Skeletal muscle tissue (tissue), 4 donors: Measurements from ENCODE around the gene DSCAM. TPM values are rescaled to one million over a fixed set of nuclear protein-coding genes. Genes with fewer than 3 reads are reported as not detected.

ENCODE experiments used
- H3K27ac ChIP-seq: one replicate; pipeline ENCODE4 v1.7.0; 2013; ENCODE audit warnings: mild to moderate bottlenecking, low read depth, low read length, inconsistent platforms
- H3K27me3 ChIP-seq, 3 donors: one replicate each; pipeline ENCODE4 v1.7.0; 2013; ENCODE audit warnings: low read length in 3 of 3; ENCODE audit not compliant: control insufficient read depth in 3 of 3, insufficient read depth in 3 of 3
- H3K36me3 ChIP-seq, 3 donors: one replicate each; pipeline ENCODE4 v1.7.0; 2013; ENCODE audit warnings: low read length in 3 of 3; ENCODE audit not compliant: control insufficient read depth in 3 of 3, insufficient read depth in 3 of 3
- H3K4me1 ChIP-seq, 3 donors: one replicate each; pipeline ENCODE4 v1.7.0; 2013; ENCODE audit warnings: low read length in 3 of 3, mild to moderate bottlenecking in 3 of 3; ENCODE audit not compliant: control insufficient read depth in 3 of 3, insufficient read depth in 3 of 3
- H3K4me3 ChIP-seq, 3 donors: one replicate each; pipeline ENCODE4 v1.7.0; 2013; ENCODE audit warnings: low read length in 3 of 3
- H3K9ac ChIP-seq, 3 donors: one replicate each; pipeline ENCODE4 v1.7.0; 2013; ENCODE audit warnings: low read length in 3 of 3, mild to moderate bottlenecking in 3 of 3, moderate library complexity in 2 of 3, low read depth in 1 of 3
- H3K9me3 ChIP-seq, 3 donors: one replicate each; pipeline ENCODE4 v1.7.0; 2013; ENCODE audit warnings: low read length in 3 of 3; ENCODE audit not compliant: control insufficient read depth in 3 of 3
- total RNA-seq: library from RNA; depleted of rRNA; stranded (reverse); fragments of >200 nt; gene quantifications from one replicate; pipeline ENCODE4 v1.2.3, GENCODE V29; 2014
- donor health status: Osteomylitis.

DSCAM gene
- total RNA-seq, 1 donor from 2014 or later: 0.52 TPM

GRCh38 chr21:40165773-40166070, 681.2 kb downstream of the DSCAM start:
- no peaks in the 10 kb centered on the region for H3K9me3 ChIP-seq
- H3K9ac ChIP-seq: no peak overlapping the region
- H3K27ac ChIP-seq: no peak overlapping the region
- H3K27me3 ChIP-seq: no peaks in the 10 kb centered on the region
- H3K36me3 ChIP-seq: no peaks in the 10 kb centered on the region
- H3K4me1 ChIP-seq: no peaks in the 10 kb centered on the region
- no peak overlapping the region for H3K4me3 ChIP-seq

GRCh38 chr21:40164905-40165772, 681.8 kb downstream of the DSCAM start:
- Histone ChIP-seq H3K9ac (no peak overlapping the region), H3K4me3 (no peak overlapping the region), H3K36me3 (no peaks in the 10 kb centered on the region), H3K9me3 (no peaks in the 10 kb centered on the region), H3K27me3 (no peaks in the 10 kb centered on the region), H3K4me1 (no peaks in the 10 kb centered on the region), H3K27ac (no peak overlapping the region)

- Histone ChIP-seq H3K9ac (no peak overlapping the region), H3K4me3 (no peak overlapping the region), H3K9me3 (no peaks in the 10 kb centered on the region), H3K4me1 (no peaks in the 10 kb centered on the region), H3K27ac (no peak overlapping the region), H3K36me3 (no peaks in the 10 kb centered on the region), H3K27me3 (no peaks in the 10 kb centered on the region)
Measured at GRCh38 chr21:40162075-40162474, 684.9 kb downstream of the DSCAM start.

- H3K27ac ChIP-seq: no peak overlapping the region
- no peaks in the 10 kb centered on the region for H3K27me3 ChIP-seq
- no peak overlapping the region for H3K9ac ChIP-seq
- H3K9me3 ChIP-seq: no peaks in the 10 kb centered on the region
- no peaks in the 10 kb centered on the region for H3K36me3 ChIP-seq
- no peaks in the 10 kb centered on the region for H3K4me1 ChIP-seq
- no peak overlapping the region for H3K4me3 ChIP-seq
Measured at GRCh38 chr21:40160911-40161310, 686.0 kb downstream of the DSCAM start.

GRCh38 chr21:40158366-40158765, 688.6 kb downstream of the DSCAM start:
- H3K4me1 ChIP-seq: no peaks in the 10 kb centered on the region
- no peak overlapping the region for H3K9ac ChIP-seq
- H3K9me3 ChIP-seq: no peaks in the 10 kb centered on the region
- no peaks in the 10 kb centered on the region for H3K36me3 ChIP-seq
- H3K27ac ChIP-seq: no peak overlapping the region
- no peaks in the 10 kb centered on the region for H3K27me3 ChIP-seq
- H3K4me3 ChIP-seq: no peak overlapping the region

- Histone ChIP-seq H3K27me3 (peaks cover 0 to 6% (median 0%) of the 10 kb centered on the region in 3 donors), H3K4me1 (no peaks in the 10 kb centered on the region), H3K27ac (no peak overlapping the region), H3K9ac (no peak overlapping the region), H3K36me3 (no peaks in the 10 kb centered on the region), H3K9me3 (no peaks in the 10 kb centered on the region), H3K4me3 (no peak overlapping the region)
Measured at GRCh38 chr21:40155563-40155962, 691.4 kb downstream of the DSCAM start.

GRCh38 chr21:40153351-40153750, 693.6 kb downstream of the DSCAM start:
- Histone ChIP-seq H3K27ac (no peak overlapping the region), H3K9me3 (no peaks in the 10 kb centered on the region), H3K4me1 (no peaks in the 10 kb centered on the region), H3K36me3 (no peaks in the 10 kb centered on the region), H3K9ac (no peak overlapping the region), H3K4me3 (no peak overlapping the region), H3K27me3 (peaks cover 0 to 6% (median 0%) of the 10 kb centered on the region in 3 donors)

GRCh38 chr21:40152476-40152875, 694.5 kb downstream of the DSCAM start:
- Histone ChIP-seq H3K27me3 (peaks cover 0 to 6% (median 0%) of the 10 kb centered on the region in 3 donors), H3K4me3 (no peak overlapping the region), H3K9me3 (no peaks in the 10 kb centered on the region), H3K27ac (no peak overlapping the region), H3K4me1 (no peaks in the 10 kb centered on the region), H3K36me3 (no peaks in the 10 kb centered on the region), H3K9ac (no peak overlapping the region)

- Histone ChIP-seq H3K36me3 (no peaks in the 10 kb centered on the region), H3K4me3 (no peak overlapping the region), H3K27me3 (peaks cover 0 to 6% (median 0%) of the 10 kb centered on the region in 3 donors), H3K27ac (no peak overlapping the region), H3K9ac (no peak overlapping the region), H3K4me1 (no peaks in the 10 kb centered on the region), H3K9me3 (no peaks in the 10 kb centered on the region)
Measured at GRCh38 chr21:40151611-40152010, 695.3 kb downstream of the DSCAM start.

- no peak overlapping the region for H3K9ac ChIP-seq
Measured at GRCh38 chr21:40146216-40146837, 700.6 kb downstream of the DSCAM start.

More at GRCh38 chr21:40146216-40146837, 700.6 kb downstream of the DSCAM start:
- Histone ChIP-seq H3K27me3 (no peaks in the 10 kb centered on the region), H3K9me3 (no peaks in the 10 kb centered on the region), H3K27ac (no peak overlapping the region), H3K36me3 (no peaks in the 10 kb centered on the region), H3K4me1 (no peaks in the 10 kb centered on the region), H3K4me3 (no peak overlapping the region)
